ENCODE measurements around the gene SLC8A1. TPM values are rescaled to one million over a fixed set of nuclear protein-coding genes. Genes with fewer than 3 reads are reported as not detected.

The SLC8A1 gene
- total and polyA plus RNA-seq, 5 experiments from 2014 or later: 0.22 to 0.34 TPM; not detected in 3

- Mint-ChIP-seq H3K4me3 (no peak overlapping the region), H3K4me1 (peaks cover 0 to 3% (median 0%) of the 10 kb centered on the region in 4 donors), H3K27ac (no peak overlapping the region), H3K27me3 (no peaks in the 10 kb centered on the region), H3K9me3 (no peaks in the 10 kb centered on the region), H3K36me3 (no peaks in the 10 kb centered on the region)
- ATAC-seq (no peak), DNase-seq (no peak)
- POLR2A ChIA-PET: no interaction called here
These were observed 18.9 kb downstream of the SLC8A1 start for GRCh38 chr2:40432921-40433483.

- no peaks in the 10 kb centered on the region for H3K9me3 Mint-ChIP-seq
- POLR2A ChIA-PET: no interaction called here
- no peak overlapping the region for H3K4me3 Mint-ChIP-seq
- peaks cover 0 to 3% (median 0%) of the 10 kb centered on the region in 4 donors for H3K4me1 Mint-ChIP-seq
- DNase-seq (no peak), ATAC-seq (no peak)
- no peaks in the 10 kb centered on the region for H3K36me3 Mint-ChIP-seq
- H3K27me3 Mint-ChIP-seq: no peaks in the 10 kb centered on the region
- no peak overlapping the region for H3K27ac Mint-ChIP-seq
These were observed 20.3 kb downstream of the SLC8A1 start for GRCh38 chr2:40431600-40431955.

GRCh38 chr2:40430776-40431599 is 20.9 kb downstream of the SLC8A1 start:
- Mint-ChIP-seq H3K9me3 (no peaks in the 10 kb centered on the region), H3K4me3 (no peak overlapping the region), H3K4me1 (peaks cover 0 to 3% (median 0%) of the 10 kb centered on the region in 4 donors), H3K27me3 (no peaks in the 10 kb centered on the region), H3K27ac (no peak overlapping the region), H3K36me3 (no peaks in the 10 kb centered on the region)
- no peak for ATAC-seq
- DNase-seq: no peak
- POLR2A ChIA-PET: no interaction called here

DNA sequence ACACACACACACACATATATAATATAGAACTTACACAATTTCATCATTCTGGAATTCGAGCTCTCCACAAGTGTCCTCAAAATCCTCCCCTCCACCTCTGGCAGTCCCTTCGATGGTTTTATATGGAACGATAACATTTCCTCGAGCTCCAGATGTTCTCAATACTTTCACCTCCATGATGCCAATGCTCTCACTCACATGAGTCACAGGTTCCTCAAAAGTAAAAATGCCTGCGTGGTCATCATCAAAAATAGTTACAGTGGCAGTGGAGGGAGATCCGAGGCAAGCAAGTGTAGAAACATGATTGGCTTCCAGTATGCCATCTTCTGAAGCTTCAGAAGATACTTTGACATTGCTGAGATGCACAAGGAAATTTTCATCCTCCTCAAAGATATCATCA is 23.5 kb downstream of the SLC8A1 start:
- DNase-seq (no peak), ATAC-seq (no peak)
- Mint-ChIP-seq H3K27me3 (no peaks in the 10 kb centered on the region), H3K27ac (no peak overlapping the region), H3K36me3 (no peaks in the 10 kb centered on the region), H3K4me1 (peaks cover 0 to 3% (median 0%) of the 10 kb centered on the region in 4 donors), H3K9me3 (no peaks in the 10 kb centered on the region), H3K4me3 (no peak overlapping the region)
- POLR2A ChIA-PET: no interaction called here

GRCh38 chr2:40421631-40422297 is 30.1 kb downstream of the SLC8A1 start:
- Mint-ChIP-seq H3K4me1 (no peaks in the 10 kb centered on the region), H3K9me3 (peaks cover 0 to 5% (median 0%) of the 10 kb centered on the region in 9 donors), H3K4me3 (no peak overlapping the region), H3K27me3 (no peaks in the 10 kb centered on the region), H3K36me3 (no peaks in the 10 kb centered on the region), H3K27ac (no peak overlapping the region)
- DNase-seq: no peak
- POLR2A ChIA-PET: no interaction called here
- ATAC-seq: no peak

GRCh38 chr2:40420478-40420877 is 31.4 kb downstream of the SLC8A1 start:
- no peaks in the 10 kb centered on the region for H3K27me3 Mint-ChIP-seq
- no peak overlapping the region for H3K27ac Mint-ChIP-seq
- H3K9me3 Mint-ChIP-seq: peaks cover 0 to 5% (median 0%) of the 10 kb centered on the region in 9 donors
- DNase-seq (no peak), ATAC-seq (no peak)
- no peaks in the 10 kb centered on the region for H3K4me1 Mint-ChIP-seq
- H3K36me3 Mint-ChIP-seq: no peaks in the 10 kb centered on the region
- no peak overlapping the region for H3K4me3 Mint-ChIP-seq
- POLR2A ChIA-PET: no interaction called here

GRCh38 chr2:40419364-40419762 is 32.5 kb downstream of the SLC8A1 start:
- ATAC-seq: no peak
- no peaks in the 10 kb centered on the region for H3K27me3 Mint-ChIP-seq
- POLR2A ChIA-PET: no interaction called here

GRCh38 chr2:40418614-40419363 is 33.1 kb downstream of the SLC8A1 start:
- ATAC-seq (no peak), DNase-seq (no peak)
- H3K27ac Mint-ChIP-seq: no peak overlapping the region
- no peaks in the 10 kb centered on the region for H3K27me3 Mint-ChIP-seq
- POLR2A ChIA-PET: no interaction called here
- no peak overlapping the region for H3K4me3 Mint-ChIP-seq
- peaks cover 0 to 5% (median 0%) of the 10 kb centered on the region in 9 donors for H3K9me3 Mint-ChIP-seq
- no peaks in the 10 kb centered on the region for H3K4me1 Mint-ChIP-seq
- H3K36me3 Mint-ChIP-seq: no peaks in the 10 kb centered on the region

More at GRCh38 chr2:40419364-40419762, 32.5 kb downstream of the SLC8A1 start:
- Mint-ChIP-seq H3K36me3 (no peaks in the 10 kb centered on the region), H3K4me3 (no peak overlapping the region), H3K4me1 (no peaks in the 10 kb centered on the region), H3K27ac (no peak overlapping the region), H3K9me3 (peaks cover 0 to 5% (median 0%) of the 10 kb centered on the region in 9 donors)
- no peak for DNase-seq

DNA sequence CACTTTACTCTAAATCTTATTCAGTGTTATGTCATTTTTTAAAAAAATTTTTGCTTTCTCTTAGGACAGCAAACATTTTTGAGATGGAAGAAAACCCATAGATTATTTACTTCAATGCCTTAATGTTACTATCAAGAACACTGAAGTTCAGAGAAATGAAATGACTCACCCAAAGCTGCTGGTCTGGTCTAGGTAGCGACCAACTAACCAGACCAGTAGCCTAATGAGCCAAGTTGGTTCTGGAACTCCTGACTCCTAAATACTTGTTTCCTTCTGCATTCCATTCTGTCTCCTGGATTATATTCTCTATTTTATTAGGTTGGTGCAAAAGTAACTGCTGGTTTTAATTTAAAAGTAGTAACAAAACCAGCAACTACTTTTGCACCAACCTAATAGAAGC is 35.4 kb downstream of the SLC8A1 start:
- H3K9me3 Mint-ChIP-seq: peaks cover 0 to 5% (median 0%) of the 10 kb centered on the region in 9 donors
- H3K27ac Mint-ChIP-seq: no peak overlapping the region
- no peaks in the 10 kb centered on the region for H3K27me3 Mint-ChIP-seq
- no peak overlapping the region for H3K4me3 Mint-ChIP-seq
- ATAC-seq (no peak), DNase-seq (no peak)
- no peaks in the 10 kb centered on the region for H3K4me1 Mint-ChIP-seq
- no peaks in the 10 kb centered on the region for H3K36me3 Mint-ChIP-seq
- POLR2A ChIA-PET: no interaction called here

DNA sequence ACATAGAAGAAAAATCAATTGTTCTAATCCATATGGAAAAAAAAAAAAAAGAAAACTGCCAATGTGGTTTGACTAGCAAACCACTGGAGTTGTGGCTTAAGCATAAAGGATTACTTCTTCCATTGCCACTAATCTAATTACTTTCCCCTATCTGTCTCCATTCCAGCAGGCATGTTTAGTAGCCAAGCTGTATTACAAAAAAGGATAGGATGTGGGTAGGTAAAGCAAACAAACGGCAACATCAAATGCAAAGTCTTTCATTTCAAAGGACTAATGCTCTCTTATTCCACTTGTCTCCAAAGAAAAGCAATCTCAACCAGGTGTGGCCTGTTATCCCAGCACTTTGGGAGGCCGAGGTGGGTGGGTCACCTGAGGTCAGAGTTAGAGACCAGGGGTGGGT is 36.5 kb downstream of the SLC8A1 start:
- no peak for DNase-seq
- POLR2A ChIA-PET: no interaction called here
- Mint-ChIP-seq H3K9me3 (no peaks in the 10 kb centered on the region), H3K4me1 (no peaks in the 10 kb centered on the region), H3K27ac (no peak overlapping the region), H3K27me3 (no peaks in the 10 kb centered on the region), H3K36me3 (no peaks in the 10 kb centered on the region), H3K4me3 (no peak overlapping the region)
- no peak for ATAC-seq

- DNase-seq: no peak
- ATAC-seq: no peak
- Mint-ChIP-seq H3K27ac (no peak overlapping the region), H3K4me3 (no peak overlapping the region), H3K27me3 (peaks cover 0 to 3% (median 0%) of the 10 kb centered on the region in 5 donors), H3K4me1 (no peaks in the 10 kb centered on the region), H3K9me3 (no peaks in the 10 kb centered on the region), H3K36me3 (no peaks in the 10 kb centered on the region)
- POLR2A ChIA-PET: no interaction called here
These were observed 39.4 kb downstream of the SLC8A1 start for GRCh38 chr2:40412456-40412855.

DNA sequence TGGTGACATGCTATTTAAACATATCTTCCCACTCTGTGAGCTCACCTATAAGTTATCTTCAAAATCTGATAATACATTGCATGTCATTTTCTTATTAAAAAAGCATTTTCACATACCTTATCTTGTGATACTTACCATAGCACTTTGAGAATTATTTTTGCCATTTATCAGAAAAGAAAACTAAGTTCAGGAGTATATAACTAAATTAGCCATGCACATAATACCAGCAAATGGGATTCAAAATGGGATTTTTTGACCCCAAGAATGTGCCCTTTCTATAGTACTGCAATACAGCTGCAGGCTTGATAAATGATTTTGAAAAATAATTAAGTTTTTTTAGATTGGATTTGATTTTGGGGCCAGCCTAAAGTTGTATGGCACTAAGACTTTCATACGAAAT is 41.2 kb downstream of the SLC8A1 start:
- POLR2A ChIA-PET: no interaction called here
- Mint-ChIP-seq H3K36me3 (no peaks in the 10 kb centered on the region), H3K4me3 (no peak overlapping the region), H3K9me3 (peaks cover 0 to 1% (median 0%) of the 10 kb centered on the region in 9 donors), H3K27me3 (peaks cover 0 to 6% (median 0%) of the 10 kb centered on the region in 5 donors), H3K4me1 (no peaks in the 10 kb centered on the region), H3K27ac (no peak overlapping the region)
- DNase-seq (no peak), ATAC-seq (no peak)

GRCh38 chr2:40409734-40410133 is 42.2 kb downstream of the SLC8A1 start:
- POLR2A ChIA-PET: no interaction called here
- peaks cover 0 to 3% (median 0%) of the 10 kb centered on the region in 9 donors for H3K9me3 Mint-ChIP-seq
- peaks cover 0 to 7% (median 0%) of the 10 kb centered on the region in 5 donors for H3K27me3 Mint-ChIP-seq
- no peak overlapping the region for H3K27ac Mint-ChIP-seq
- ATAC-seq: no peak
- H3K4me3 Mint-ChIP-seq: no peak overlapping the region
- no peaks in the 10 kb centered on the region for H3K36me3 Mint-ChIP-seq
- no peaks in the 10 kb centered on the region for H3K4me1 Mint-ChIP-seq
- DNase-seq: no peak

Measured in naive thymus-derived CD8-positive, alpha-beta T cell (primary cell).